ENCODE results near the gene TMEM131L. TPM values are rescaled to one million over a fixed set of nuclear protein-coding genes. Genes with fewer than 3 reads are reported as not detected.

The TMEM131L gene
- total RNA-seq, 2 experiments from 2014 or later, result 51.7 to 52.4 TPM

DNA sequence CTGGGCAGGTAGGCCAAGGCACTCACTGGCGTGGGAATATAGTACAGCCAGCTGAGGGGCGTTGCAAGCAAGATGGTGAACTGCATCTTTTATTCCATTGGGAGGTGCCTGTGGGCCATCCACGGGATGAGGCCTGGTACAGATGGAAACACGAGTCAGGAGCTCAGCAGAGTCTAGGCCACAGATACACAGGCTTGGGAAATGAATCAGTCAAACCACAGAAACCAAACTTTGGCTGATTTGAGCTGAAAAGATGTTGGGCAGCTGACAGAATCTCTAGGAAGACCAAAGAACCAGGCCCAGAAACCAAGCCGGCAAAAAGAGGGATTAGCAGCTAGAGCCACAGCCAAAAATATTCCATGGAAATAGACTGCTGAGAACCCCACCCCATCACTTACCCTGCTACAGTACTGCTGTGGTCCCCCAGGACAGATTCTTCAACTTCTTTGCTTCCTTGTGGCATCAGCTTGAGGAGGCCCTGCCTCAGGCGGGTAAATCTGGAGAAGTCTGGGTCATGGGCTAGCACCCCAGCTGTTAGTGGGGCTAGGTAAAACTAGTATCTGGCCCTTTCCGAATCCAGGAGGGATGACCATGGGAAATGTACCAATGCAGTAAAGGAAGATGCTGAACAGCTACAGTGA is 75.4 kb downstream of the TMEM131L start:
- Mint-ChIP-seq H3K36me3 (ENCODE audit: low read depth) (peaks cover 41% of the 10 kb centered on the region), H3K4me1 (ENCODE audit: low read depth) (peaks cover 71% of the 10 kb centered on the region), H3K27me3 (no peaks in the 10 kb centered on the region), H3K4me3 (no peak overlapping the region), H3K9me3 (no peaks in the 10 kb centered on the region), H3K27ac (peak overlapping the region; percentile 71)
- CTCF ChIA-PET, result interaction anchor here (0.6 to 3.6 kb wide), 13 partner anchors 10 to 196 kb away, joined by 3 to 26 read pairs (median 5); no protein-coding TSS in a partner anchor
- intact Hi-C loops (cut with micrococcal nuclease), result no loop called here
- DNase-seq (peak; percentile 39), ATAC-seq (peak; percentile 75)
- POLR2A ChIA-PET, result interaction anchor here (0.6 to 1.7 kb wide), 11 partner anchors 9 to 584 kb away, joined by 3 to 6 read pairs (median 3); partner anchors contain the start of gene TMEM131L
- TF ChIP-seq, protein P1, sequence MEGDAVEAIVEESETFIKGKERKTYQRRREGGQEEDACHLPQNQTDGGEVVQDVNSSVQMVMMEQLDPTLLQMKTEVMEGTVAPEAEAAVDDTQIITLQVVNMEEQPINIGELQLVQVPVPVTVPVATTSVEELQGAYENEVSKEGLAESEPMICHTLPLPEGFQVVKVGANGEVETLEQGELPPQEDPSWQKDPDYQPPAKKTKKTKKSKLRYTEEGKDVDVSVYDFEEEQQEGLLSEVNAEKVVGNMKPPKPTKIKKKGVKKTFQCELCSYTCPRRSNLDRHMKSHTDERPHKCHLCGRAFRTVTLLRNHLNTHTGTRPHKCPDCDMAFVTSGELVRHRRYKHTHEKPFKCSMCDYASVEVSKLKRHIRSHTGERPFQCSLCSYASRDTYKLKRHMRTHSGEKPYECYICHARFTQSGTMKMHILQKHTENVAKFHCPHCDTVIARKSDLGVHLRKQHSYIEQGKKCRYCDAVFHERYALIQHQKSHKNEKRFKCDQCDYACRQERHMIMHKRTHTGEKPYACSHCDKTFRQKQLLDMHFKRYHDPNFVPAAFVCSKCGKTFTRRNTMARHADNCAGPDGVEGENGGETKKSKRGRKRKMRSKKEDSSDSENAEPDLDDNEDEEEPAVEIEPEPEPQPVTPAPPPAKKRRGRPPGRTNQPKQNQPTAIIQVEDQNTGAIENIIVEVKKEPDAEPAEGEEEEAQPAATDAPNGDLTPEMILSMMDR (IDR thresholded peaks at IDR 0.05), result no peak

DNA sequence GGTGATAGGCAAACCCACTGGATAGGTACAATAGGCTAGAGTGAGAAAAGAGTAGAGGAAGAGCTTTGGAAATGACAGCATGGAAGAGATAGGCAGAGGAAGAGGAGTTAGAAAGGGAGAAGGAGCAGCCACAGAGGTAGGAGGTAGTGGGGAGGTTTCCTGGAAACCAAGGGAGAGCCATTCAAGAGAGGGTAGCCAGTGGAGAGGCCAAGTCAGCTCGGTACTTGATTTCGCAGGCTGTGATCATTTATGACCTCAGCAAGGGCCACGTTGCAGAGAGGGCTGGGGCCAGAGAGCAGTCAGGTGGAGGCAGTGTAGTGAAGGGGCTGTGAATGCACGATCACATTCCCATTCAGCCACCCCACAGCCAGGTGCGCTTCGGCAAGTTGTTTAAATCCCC is 76.0 kb downstream of the TMEM131L start:
- H3K27ac Mint-ChIP-seq, result peak overlapping the region; percentile 71
- H3K4me3 Mint-ChIP-seq, result no peak overlapping the region
- peak; percentile 13 for ATAC-seq
- TF ChIP-seq, protein P1 (IDR thresholded peaks at IDR 0.05), result no peak
- CTCF ChIA-PET, result interaction anchor here (0.7 to 3.6 kb wide), 11 partner anchors 11 to 109 kb away, joined by 3 to 26 read pairs (median 6); no protein-coding TSS in a partner anchor
- H3K4me1 Mint-ChIP-seq (ENCODE audit: low read depth), result peaks cover 66% of the 10 kb centered on the region
- no peaks in the 10 kb centered on the region for H3K27me3 Mint-ChIP-seq
- POLR2A ChIA-PET, result interaction anchor here (0.6 to 1.7 kb wide), 8 partner anchors 17 to 585 kb away, joined by 3 to 6 read pairs (median 3); partner anchors contain the start of gene TMEM131L
- intact Hi-C loops (cut with micrococcal nuclease), result no loop called here
- no peak for DNase-seq
- no peaks in the 10 kb centered on the region for H3K9me3 Mint-ChIP-seq
- H3K36me3 Mint-ChIP-seq (ENCODE audit: low read depth), result peaks cover 36% of the 10 kb centered on the region

DNA sequence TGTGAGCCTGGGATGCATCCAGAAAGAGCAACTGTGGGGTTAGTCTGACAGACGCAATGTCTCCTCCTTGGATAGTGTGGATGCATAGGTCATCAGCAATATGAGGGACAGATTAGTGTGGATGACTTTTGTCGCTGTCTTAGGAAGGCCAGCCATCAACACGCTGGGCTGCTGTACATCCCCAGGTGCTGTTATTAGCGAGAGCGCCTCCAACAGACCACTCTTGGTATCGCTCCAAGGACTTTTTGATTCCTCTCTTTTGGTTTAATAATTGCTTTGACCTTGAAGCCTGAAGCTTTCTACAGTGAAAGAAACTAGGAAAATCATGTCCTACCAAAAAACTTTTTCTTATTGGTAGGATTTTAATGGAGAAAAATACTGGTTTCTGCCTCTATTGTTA is 76.7 kb downstream of the TMEM131L start:
- TF ChIP-seq, protein P1 (IDR thresholded peaks at IDR 0.05), result peak; percentile 37
- peak; percentile 48 for DNase-seq
- Mint-ChIP-seq H3K4me3 (no peak overlapping the region), H3K9me3 (no peaks in the 10 kb centered on the region), H3K27me3 (no peaks in the 10 kb centered on the region), H3K36me3 (ENCODE audit: low read depth) (peaks cover 37% of the 10 kb centered on the region), H3K27ac (no peak overlapping the region), H3K4me1 (ENCODE audit: low read depth) (peaks cover 67% of the 10 kb centered on the region)
- CTCF ChIA-PET, result interaction anchor here (0.7 to 3.6 kb wide), 5 partner anchors 9 to 77 kb away, joined by 3 to 26 read pairs (median 3); partner anchors contain the start of gene TMEM131L
- ATAC-seq, result no peak
- intact Hi-C loops (cut with micrococcal nuclease), result no loop called here
- POLR2A ChIA-PET, result interaction anchor here (0.5 to 1.0 kb wide), 4 partner anchors 10 to 48 kb away, joined by 3 read pairs; no protein-coding TSS in a partner anchor

DNA sequence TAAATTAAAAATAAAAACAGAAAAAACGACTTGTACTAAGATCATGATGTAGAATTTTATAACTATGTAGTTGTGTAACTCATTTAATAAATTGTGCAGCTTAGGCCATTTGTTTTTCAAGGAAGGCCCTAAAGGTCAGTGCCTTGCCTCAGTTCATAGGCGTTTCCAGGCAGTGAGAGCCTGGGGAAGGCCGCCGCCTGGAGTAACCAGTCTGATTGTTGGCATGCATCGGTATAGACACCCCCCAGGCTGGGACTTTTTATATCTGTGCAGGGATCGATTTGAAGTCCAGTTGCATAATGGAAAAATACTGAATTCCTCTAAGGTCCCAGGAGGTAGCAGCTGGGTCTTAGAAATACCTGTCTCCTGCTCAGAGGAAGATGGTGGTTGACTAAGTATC is 77.2 kb downstream of the TMEM131L start:
- no peak for ATAC-seq
- H3K27ac Mint-ChIP-seq, result no peak overlapping the region

More for the DNA sequence above, 77.2 kb downstream of the TMEM131L start:
- no peaks in the 10 kb centered on the region for H3K27me3 Mint-ChIP-seq
- H3K4me1 Mint-ChIP-seq (ENCODE audit: low read depth), result peaks cover 66% of the 10 kb centered on the region
- intact Hi-C loops (cut with micrococcal nuclease), result no loop called here
- ChIA-PET POLR2A (interaction anchor here (0.7 to 0.9 kb wide), 2 partner anchors 10 to 48 kb away, joined by 3 read pairs; no protein-coding TSS in a partner anchor), CTCF (interaction anchor here (0.7 to 3.6 kb wide), 6 partner anchors 8 to 114 kb away, joined by 3 to 26 read pairs (median 4); partner anchors contain the start of gene TMEM131L)
- H3K36me3 Mint-ChIP-seq (ENCODE audit: low read depth), result peaks cover 34% of the 10 kb centered on the region
- H3K9me3 Mint-ChIP-seq, result no peaks in the 10 kb centered on the region
- DNase-seq, result no peak
- TF ChIP-seq, protein P1 (IDR thresholded peaks at IDR 0.05), result no peak
- no peak overlapping the region for H3K4me3 Mint-ChIP-seq
